Measurements from ENCODE around the gene CADPS. TPM values are rescaled to one million over a fixed set of nuclear protein-coding genes. Genes with fewer than 3 reads are reported as not detected.

CADPS gene
- polyA plus RNA-seq, 1 of the 3 experiments (the other 2 are of a cell fraction) = 5.8 TPM

DNA sequence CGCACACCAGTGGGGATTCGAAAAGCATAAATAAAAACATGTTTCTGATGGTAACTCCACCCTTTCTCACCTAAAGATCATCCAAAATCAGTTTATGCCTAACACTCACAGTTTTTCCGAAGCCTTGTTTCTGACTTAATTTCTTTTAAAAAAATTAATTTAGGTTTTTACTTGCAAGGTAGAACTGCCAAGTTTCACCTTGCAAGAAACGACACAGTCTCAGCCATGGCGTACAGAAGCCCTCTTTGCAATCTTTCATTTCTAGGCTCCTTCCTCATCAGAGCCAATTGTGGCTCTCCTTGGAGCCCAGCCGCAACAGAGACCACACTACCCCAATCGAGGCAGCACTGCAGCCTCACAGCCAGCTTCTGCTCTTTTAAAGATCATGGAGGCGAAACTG lies 470.9 kb downstream of the CADPS start (continued):
- TF ChIP-seq, protein P1, sequence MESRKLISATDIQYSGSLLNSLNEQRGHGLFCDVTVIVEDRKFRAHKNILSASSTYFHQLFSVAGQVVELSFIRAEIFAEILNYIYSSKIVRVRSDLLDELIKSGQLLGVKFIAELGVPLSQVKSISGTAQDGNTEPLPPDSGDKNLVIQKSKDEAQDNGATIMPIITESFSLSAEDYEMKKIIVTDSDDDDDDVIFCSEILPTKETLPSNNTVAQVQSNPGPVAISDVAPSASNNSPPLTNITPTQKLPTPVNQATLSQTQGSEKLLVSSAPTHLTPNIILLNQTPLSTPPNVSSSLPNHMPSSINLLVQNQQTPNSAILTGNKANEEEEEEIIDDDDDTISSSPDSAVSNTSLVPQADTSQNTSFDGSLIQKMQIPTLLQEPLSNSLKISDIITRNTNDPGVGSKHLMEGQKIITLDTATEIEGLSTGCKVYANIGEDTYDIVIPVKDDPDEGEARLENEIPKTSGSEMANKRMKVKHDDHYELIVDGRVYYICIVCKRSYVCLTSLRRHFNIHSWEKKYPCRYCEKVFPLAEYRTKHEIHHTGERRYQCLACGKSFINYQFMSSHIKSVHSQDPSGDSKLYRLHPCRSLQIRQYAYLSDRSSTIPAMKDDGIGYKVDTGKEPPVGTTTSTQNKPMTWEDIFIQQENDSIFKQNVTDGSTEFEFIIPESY (IDR thresholded peaks at IDR 0.05; ENCODE audit: borderline replicate concordance, low read depth) = no peak
- no peak for TF ChIP-seq TCF12 (IDR thresholded peaks at IDR 0.05)

DNA sequence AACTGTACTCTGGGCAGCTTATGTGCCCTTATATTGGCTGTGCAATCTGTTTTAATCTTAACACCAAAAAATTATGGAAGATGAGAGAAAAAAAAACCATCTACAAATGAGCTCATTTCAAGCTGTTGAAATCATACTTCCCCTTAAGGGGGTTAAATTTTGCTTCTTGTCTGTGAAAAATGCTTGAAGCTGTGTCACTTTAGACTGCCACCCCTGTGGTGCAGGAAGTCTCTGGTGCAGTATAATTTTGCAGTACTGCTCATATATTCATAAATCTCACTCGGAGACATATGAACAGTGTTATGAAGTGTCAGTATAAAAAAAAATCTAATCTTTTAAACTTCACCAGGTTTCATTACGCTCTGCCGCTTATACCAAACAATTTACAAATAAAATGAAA lies 471.5 kb downstream of the CADPS start:
- Histone ChIP-seq H4K20me1 (ENCODE audit: insufficient read depth) (no peaks in the 10 kb centered on the region), H3K27ac (ENCODE audit: low read depth in 2 of 2, low read length in 1 of 2) (no peak overlapping the region), H3K4me2 (no peak overlapping the region), H3K27me3 (ENCODE audit: insufficient read depth) (no peaks in the 10 kb centered on the region), H3K9me2 (no peaks in the 10 kb centered on the region), H3K79me2 (ENCODE audit: insufficient read depth) (no peaks in the 10 kb centered on the region), H3K9ac (no peak overlapping the region), H3K4me3 (ENCODE audit: low read depth in 2 of 2, low read length in 1 of 2) (no peak overlapping the region), H3K36me3 (replicated peaks in 1 of 2; ENCODE audit: control insufficient read depth in 1 of 2, insufficient read depth in 2 of 2, low read length in 1 of 2) (no peaks in the 10 kb centered on the region), H2AFZ (ENCODE audit: low read depth) (no peak overlapping the region), H3K4me1 (ENCODE audit: control insufficient read depth in 1 of 2, insufficient read depth in 2 of 2, low read depth in 1 of 2, low read length in 1 of 2) (no peaks in the 10 kb centered on the region), H3K9me3 (no peaks in the 10 kb centered on the region), H3F3A (replicated peaks; ENCODE audit: insufficient read depth) (no peaks in the 10 kb centered on the region)
- no peak for DNase-seq
- TF ChIP-seq SMC3 (IDR thresholded peaks at IDR 0.05; ENCODE audit: low read depth, low read length) = no peak
- TF ChIP-seq, protein P1 (IDR thresholded peaks at IDR 0.05; ENCODE audit: borderline replicate concordance, low read depth) = no peak
- no peak for TF ChIP-seq FOXJ3 (CRISPR knock-in tag; IDR thresholded peaks at IDR 0.05)
- no peak for TF ChIP-seq SIN3A (IDR thresholded peaks at IDR 0.05; ENCODE audit: borderline replicate concordance, low read depth, low read length)
- no peak for TF ChIP-seq ELF1 (IDR thresholded peaks at IDR 0.05)
- TF ChIP-seq MEF2A (IDR thresholded peaks at IDR 0.05; ENCODE audit: borderline replicate concordance, low read depth) = no peak
- TF ChIP-seq, protein P2, sequence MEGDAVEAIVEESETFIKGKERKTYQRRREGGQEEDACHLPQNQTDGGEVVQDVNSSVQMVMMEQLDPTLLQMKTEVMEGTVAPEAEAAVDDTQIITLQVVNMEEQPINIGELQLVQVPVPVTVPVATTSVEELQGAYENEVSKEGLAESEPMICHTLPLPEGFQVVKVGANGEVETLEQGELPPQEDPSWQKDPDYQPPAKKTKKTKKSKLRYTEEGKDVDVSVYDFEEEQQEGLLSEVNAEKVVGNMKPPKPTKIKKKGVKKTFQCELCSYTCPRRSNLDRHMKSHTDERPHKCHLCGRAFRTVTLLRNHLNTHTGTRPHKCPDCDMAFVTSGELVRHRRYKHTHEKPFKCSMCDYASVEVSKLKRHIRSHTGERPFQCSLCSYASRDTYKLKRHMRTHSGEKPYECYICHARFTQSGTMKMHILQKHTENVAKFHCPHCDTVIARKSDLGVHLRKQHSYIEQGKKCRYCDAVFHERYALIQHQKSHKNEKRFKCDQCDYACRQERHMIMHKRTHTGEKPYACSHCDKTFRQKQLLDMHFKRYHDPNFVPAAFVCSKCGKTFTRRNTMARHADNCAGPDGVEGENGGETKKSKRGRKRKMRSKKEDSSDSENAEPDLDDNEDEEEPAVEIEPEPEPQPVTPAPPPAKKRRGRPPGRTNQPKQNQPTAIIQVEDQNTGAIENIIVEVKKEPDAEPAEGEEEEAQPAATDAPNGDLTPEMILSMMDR (IDR thresholded peaks at IDR 0.05) = no peak
- TF ChIP-seq MXI1 (IDR thresholded peaks at IDR 0.05; ENCODE audit: low read depth, low read length) = no peak
- 83% methylated on average over 3 of the region's 3 CpGs for WGBS (ENCODE audit: low lambda C conversion rate)
- ChIA-PET CTCF (no interaction called here), POLR2A (no interaction called here)

All from SK-N-SH (cell line).